Measurements from ENCODE around the gene ARHGAP45. TPM values are rescaled to one million over a fixed set of nuclear protein-coding genes. Genes with fewer than 3 reads are reported as not detected.

Gene ARHGAP45
- total RNA-seq, 4 donors from 2014 or later = 0.83 to 7.6 (median 3.4) TPM

GRCh38 chr19:1089126-1089771, 22.3 kb downstream of the ARHGAP45 start:
- Histone ChIP-seq H3K4me1 (peaks cover 12 to 24% of the 10 kb centered on the region in 2 donors), H3K4me3 (no peak overlapping the region), H3K27me3 (peaks cover 0 to 3% (median 0%) of the 10 kb centered on the region in 3 donors), H3K36me3 (peaks cover 0 to 58% of the 10 kb centered on the region in 2 donors), H3K27ac (no peak overlapping the region), H3K9me3 (no peaks in the 10 kb centered on the region)
- TF ChIP-seq POLR2A (IDR thresholded peaks at IDR 0.05) (no peak), CTCF (IDR thresholded peaks at IDR 0.05 in 4 of 5, conservative IDR thresholded peaks at IDR 0.05 in 1 of 5) (no peak)
- no peak for DNase-seq
- in situ Hi-C loops (cut with MboI; ENCODE audit: low sequenced_read_pairs in 4 of 4) (no loop called here), intact Hi-C loops (cut with DNase I; ENCODE audit: low total_unique reads) (no loop called here)
- ATAC-seq = no peak

- DNase-seq = no peak
- TF ChIP-seq POLR2A (IDR thresholded peaks at IDR 0.05) (no peak), CTCF (IDR thresholded peaks at IDR 0.05 in 4 of 5, conservative IDR thresholded peaks at IDR 0.05 in 1 of 5) (no peak)
- intact Hi-C loops (cut with DNase I; ENCODE audit: low total_unique reads) (no loop called here), in situ Hi-C loops (cut with MboI; ENCODE audit: low sequenced_read_pairs in 4 of 4) (no loop called here)
- Histone ChIP-seq H3K36me3 (peaks cover 0 to 58% of the 10 kb centered on the region in 2 donors), H3K27me3 (no peaks in the 10 kb centered on the region), H3K4me1 (peaks cover 15 to 28% of the 10 kb centered on the region in 2 donors), H3K27ac (no peak overlapping the region), H3K4me3 (no peak overlapping the region), H3K9me3 (no peaks in the 10 kb centered on the region)
- no peak for ATAC-seq
These were observed 22.9 kb downstream of the ARHGAP45 start for GRCh38 chr19:1089891-1090290.

GRCh38 chr19:1090731-1091543, 24.0 kb downstream of the ARHGAP45 start:
- ATAC-seq (no peak), DNase-seq (no peak)
- Histone ChIP-seq H3K4me1 (peaks cover 21 to 31% of the 10 kb centered on the region in 2 donors), H3K36me3 (peaks cover 0 to 58% of the 10 kb centered on the region in 2 donors), H3K27ac (no peak overlapping the region), H3K4me3 (no peak overlapping the region), H3K27me3 (no peaks in the 10 kb centered on the region), H3K9me3 (no peaks in the 10 kb centered on the region)
- TF ChIP-seq POLR2A (IDR thresholded peaks at IDR 0.05) (no peak), CTCF (IDR thresholded peaks at IDR 0.05 in 4 of 5, conservative IDR thresholded peaks at IDR 0.05 in 1 of 5) (no peak)
- intact Hi-C loops (cut with DNase I; ENCODE audit: low total_unique reads) (no loop called here), in situ Hi-C loops (cut with MboI; ENCODE audit: low sequenced_read_pairs in 4 of 4) (no loop called here)

- intact Hi-C loops (cut with DNase I; ENCODE audit: low total_unique reads) (no loop called here), in situ Hi-C loops (cut with MboI; ENCODE audit: low sequenced_read_pairs in 4 of 4) (no loop called here)
- peaks cover 0 to 58% of the 10 kb centered on the region in 2 donors for H3K36me3 ChIP-seq
- TF ChIP-seq CTCF (IDR thresholded peaks at IDR 0.05 in 4 of 5, conservative IDR thresholded peaks at IDR 0.05 in 1 of 5) (no peak), POLR2A (IDR thresholded peaks at IDR 0.05) (no peak)
- H3K27me3 ChIP-seq = no peaks in the 10 kb centered on the region
- H3K4me1 ChIP-seq = peaks cover 21 to 31% of the 10 kb centered on the region in 2 donors
- H3K4me3 ChIP-seq = no peak overlapping the region
- H3K27ac ChIP-seq = no peak overlapping the region
- ATAC-seq = no peak
- DNase-seq = no peak
- no peaks in the 10 kb centered on the region for H3K9me3 ChIP-seq
These were observed 24.7 kb downstream of the ARHGAP45 start for GRCh38 chr19:1091544-1092175.

Data from gastrocnemius medialis (tissue), 4 donors.